Tibial artery (tissue), 4 donors: ENCODE results near the gene CHRNB2.

Experiments used
- DNase-seq, 2 donors: peaks; one replicate each; pipeline ENCODE4 v3.0.0-alpha.2; 2019
- H3K27ac ChIP-seq, 2 donors: fragments of 200-600 bp; sonication (generic) in 1 of 2; 1 replicate in 1 of 2; 2 replicates in 1 of 2; pipeline ENCODE4 v1.5.1; 2018 to 2019; ENCODE audit warnings: mild to moderate bottlenecking in 1 of 2
- H3K27me3 ChIP-seq, 2 donors: fragments of 200-600 bp; sonication (generic) in 1 of 2; one replicate each; pipeline versions ENCODE4 v1.5.1 to v1.6.0; 2016 to 2019
- H3K36me3 ChIP-seq, 3 donors: fragments of 200-600 bp; sonication (generic) in 2 of 3; one replicate each; pipeline ENCODE4 v1.5.1; 2016 to 2019; ENCODE audit warnings: mild to moderate bottlenecking in 2 of 3
- H3K4me1 ChIP-seq, 4 donors: fragments of 200-600 bp; sonication (generic) in 2 of 4; 1 replicate in 3 of 4; 2 replicates in 1 of 4; pipeline ENCODE4 v1.5.1; 2016 to 2019
- H3K4me3 ChIP-seq, 2 donors: fragments of 200-600 bp; sonication (generic) in 1 of 2; 1 replicate in 1 of 2; 2 replicates in 1 of 2; pipeline ENCODE4 v1.5.1; 2018 to 2019; ENCODE audit warnings: mild to moderate bottlenecking in 2 of 2
- H3K9me3 ChIP-seq, 3 donors: fragments of 200-600 bp; sonication (generic) in 1 of 3; one replicate each; pipeline ENCODE4 v1.5.1; 2016 to 2019
- intact Hi-C: fragments of 100-400 bp; cut with DNase I; formaldehyde crosslinking; loops from one replicate; pipeline ENCODE4 v1.15.0; 2023; ENCODE audit warnings: low total_unique reads
- TF ChIP-seq, protein P1 (sequence below), 2 experiments: fragments of 200-600 bp in 1 of 2; fragments of 450-650 bp in 1 of 2; IDR thresholded peaks; one replicate each; pipeline ENCODE4 v1.5.1; 2017 to 2019; ENCODE audit warnings: antibody characterized with exemption in 2 of 2, mild to moderate bottlenecking in 1 of 2, moderate library complexity in 1 of 2

The CHRNB2 gene

DNA sequence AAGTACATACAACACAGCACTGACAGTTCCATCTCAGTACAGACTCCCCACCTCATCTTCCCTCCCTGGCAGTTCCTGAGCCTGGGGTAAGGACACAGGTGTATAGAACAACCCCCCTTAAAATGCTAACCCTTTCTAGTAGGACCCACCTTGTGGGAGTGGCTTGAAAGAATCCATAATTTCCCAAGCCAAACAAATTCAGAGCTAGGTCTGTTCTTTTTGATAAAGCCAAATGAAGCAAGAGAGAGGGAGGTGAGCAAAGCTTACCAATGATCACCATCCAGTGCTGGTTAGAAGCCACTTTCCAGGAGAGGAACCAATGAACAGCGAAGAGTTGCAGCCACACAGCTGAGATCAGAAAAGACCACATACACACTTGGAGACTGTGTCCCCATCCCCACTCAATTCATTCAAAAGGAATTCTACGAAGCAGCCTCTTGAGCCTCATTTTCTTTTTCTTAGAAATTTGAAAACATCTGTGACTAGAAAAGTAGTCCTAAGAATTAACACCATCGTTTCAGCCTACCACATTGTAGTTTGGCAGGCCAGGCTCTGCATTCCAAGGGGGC is 18.3 kb upstream of the CHRNB2 start:
- Histone ChIP-seq H3K27ac (no peak overlapping the region), H3K27me3 (no peaks in the 10 kb centered on the region), H3K9me3 (no peaks in the 10 kb centered on the region), H3K36me3 (peaks cover 53 to 57% (median 54%) of the 10 kb centered on the region in 3 donors), H3K4me3 (no peak overlapping the region), H3K4me1 (no peaks in the 10 kb centered on the region)
- intact Hi-C loops = loop anchor here (5.0 kb wide), 1 partner anchor 67 kb away; no protein-coding TSS in a partner anchor
- DNase-seq = no peak
- TF ChIP-seq, protein P1, sequence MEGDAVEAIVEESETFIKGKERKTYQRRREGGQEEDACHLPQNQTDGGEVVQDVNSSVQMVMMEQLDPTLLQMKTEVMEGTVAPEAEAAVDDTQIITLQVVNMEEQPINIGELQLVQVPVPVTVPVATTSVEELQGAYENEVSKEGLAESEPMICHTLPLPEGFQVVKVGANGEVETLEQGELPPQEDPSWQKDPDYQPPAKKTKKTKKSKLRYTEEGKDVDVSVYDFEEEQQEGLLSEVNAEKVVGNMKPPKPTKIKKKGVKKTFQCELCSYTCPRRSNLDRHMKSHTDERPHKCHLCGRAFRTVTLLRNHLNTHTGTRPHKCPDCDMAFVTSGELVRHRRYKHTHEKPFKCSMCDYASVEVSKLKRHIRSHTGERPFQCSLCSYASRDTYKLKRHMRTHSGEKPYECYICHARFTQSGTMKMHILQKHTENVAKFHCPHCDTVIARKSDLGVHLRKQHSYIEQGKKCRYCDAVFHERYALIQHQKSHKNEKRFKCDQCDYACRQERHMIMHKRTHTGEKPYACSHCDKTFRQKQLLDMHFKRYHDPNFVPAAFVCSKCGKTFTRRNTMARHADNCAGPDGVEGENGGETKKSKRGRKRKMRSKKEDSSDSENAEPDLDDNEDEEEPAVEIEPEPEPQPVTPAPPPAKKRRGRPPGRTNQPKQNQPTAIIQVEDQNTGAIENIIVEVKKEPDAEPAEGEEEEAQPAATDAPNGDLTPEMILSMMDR (IDR thresholded peaks at IDR 0.05) = no peak

DNA sequence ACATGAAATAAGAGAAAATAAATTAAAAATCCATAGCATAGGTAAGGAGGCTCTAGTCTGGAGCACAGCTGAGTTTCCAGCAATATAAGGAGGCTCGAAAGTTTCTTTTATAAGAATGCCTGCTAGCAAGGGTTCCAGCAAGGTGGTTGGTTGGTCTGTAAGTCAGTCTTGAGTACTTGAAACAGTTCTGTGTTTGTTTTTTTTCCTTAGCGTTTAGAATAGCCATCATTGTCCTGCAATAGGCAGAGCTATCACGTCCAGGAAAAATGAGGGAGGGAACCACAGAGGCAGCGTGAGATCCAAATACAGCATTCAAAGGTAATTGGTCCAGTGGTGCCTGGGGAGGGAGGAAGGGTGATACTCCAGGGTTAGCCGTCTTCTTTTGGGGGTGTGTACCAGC is 17.5 kb upstream of the CHRNB2 start:
- Histone ChIP-seq H3K36me3 (peaks cover 61 to 65% (median 62%) of the 10 kb centered on the region in 3 donors), H3K27me3 (no peaks in the 10 kb centered on the region), H3K9me3 (no peaks in the 10 kb centered on the region), H3K4me1 (no peaks in the 10 kb centered on the region), H3K27ac (no peak overlapping the region), H3K4me3 (no peak overlapping the region)
- intact Hi-C loops = loop anchor here (10.0 kb wide), 1 partner anchor 225 kb away; the partner anchor contains the start of genes AQP10 and ATP8B2
- TF ChIP-seq, protein P1 (IDR thresholded peaks at IDR 0.05) = no peak
- no peak for DNase-seq

DNA sequence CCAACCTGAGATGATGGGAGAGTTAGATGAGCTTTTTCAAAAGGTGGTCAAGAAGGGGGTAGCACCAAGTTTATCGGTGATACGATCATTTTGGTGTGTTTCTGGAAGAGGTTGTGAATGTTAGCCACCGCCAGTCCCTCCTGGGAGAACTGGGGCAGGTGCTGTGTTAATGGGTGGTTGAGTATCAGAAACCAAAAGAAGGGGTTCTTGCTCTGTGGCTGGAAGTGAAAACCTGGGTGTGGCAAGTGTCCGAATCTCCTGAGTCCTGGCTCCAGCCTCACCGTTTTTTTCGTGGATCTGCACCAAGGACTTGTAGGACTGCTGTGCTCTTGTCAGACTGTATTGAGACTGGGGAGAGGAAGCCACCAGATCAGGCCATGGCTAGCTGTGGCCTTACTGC is 16.9 kb upstream of the CHRNB2 start:
- no peak for DNase-seq
- Histone ChIP-seq H3K27me3 (no peaks in the 10 kb centered on the region), H3K36me3 (peaks cover 67 to 71% (median 68%) of the 10 kb centered on the region in 3 donors), H3K9me3 (no peaks in the 10 kb centered on the region), H3K4me1 (peaks cover 0 to under 1% (median under 1%) of the 10 kb centered on the region in 4 donors), H3K27ac (no peak overlapping the region), H3K4me3 (no peak overlapping the region)
- intact Hi-C loops = loop anchor here (10.0 kb wide), 1 partner anchor 226 kb away; the partner anchor contains the start of genes AQP10 and ATP8B2
- TF ChIP-seq, protein P1 (IDR thresholded peaks at IDR 0.05) = no peak

DNA sequence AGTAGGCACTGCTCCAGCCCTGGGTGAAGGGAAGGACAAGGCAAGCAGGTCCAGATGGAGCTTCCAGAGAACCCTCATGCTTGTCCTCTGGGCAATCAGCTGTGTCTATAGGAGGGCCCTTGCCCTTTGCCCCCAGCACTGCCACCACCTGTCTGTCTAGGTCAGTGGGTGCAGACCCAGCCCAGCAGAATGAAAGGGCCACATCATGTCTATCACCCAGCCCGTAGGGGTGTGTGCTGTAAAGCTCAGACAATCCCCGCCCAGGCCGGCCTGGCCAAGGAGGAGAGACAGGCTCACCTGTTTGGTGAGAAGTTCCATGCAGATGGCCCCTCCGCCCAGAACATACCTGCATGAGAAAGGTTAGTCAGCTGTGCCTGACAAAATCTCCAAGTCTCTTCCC is 16.1 kb upstream of the CHRNB2 start:
- peaks cover 69 to 74% (median 71%) of the 10 kb centered on the region in 3 donors for H3K36me3 ChIP-seq
- DNase-seq = no peak
- peaks cover 0 to 9% (median 4%) of the 10 kb centered on the region in 4 donors for H3K4me1 ChIP-seq
- H3K9me3 ChIP-seq = no peaks in the 10 kb centered on the region
- H3K27me3 ChIP-seq = no peaks in the 10 kb centered on the region
- TF ChIP-seq, protein P1 (IDR thresholded peaks at IDR 0.05) = no peak
- intact Hi-C loops = loop anchor here (10.0 kb wide), 1 partner anchor 227 kb away; the partner anchor contains the start of genes AQP10 and ATP8B2
- no peak overlapping the region for H3K27ac ChIP-seq
- H3K4me3 ChIP-seq = no peak overlapping the region

DNA sequence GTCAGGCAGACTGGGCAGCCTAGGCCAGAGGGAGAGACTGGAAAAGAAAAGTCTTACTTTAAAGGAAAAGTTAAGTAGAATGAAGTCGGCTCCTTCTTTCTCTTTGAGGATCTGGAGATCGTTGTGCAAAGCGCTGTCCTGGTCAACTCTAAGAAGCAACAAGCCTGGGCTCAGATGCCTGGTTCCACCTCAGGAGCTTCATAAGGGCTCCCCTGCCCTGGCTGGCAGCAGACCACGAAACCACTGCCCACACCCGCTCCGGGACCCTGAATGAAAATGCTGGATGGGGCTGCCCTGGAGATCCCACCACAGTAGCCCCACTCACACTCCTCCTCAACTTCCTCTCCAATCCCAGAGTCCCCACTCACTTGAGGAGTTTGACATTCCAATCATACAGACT is 15.5 kb upstream of the CHRNB2 start:
- intact Hi-C loops = loop anchor here (10.0 kb wide), 1 partner anchor 227 kb away; the partner anchor contains the start of genes AQP10 and ATP8B2
- H3K4me3 ChIP-seq = no peak overlapping the region
- TF ChIP-seq, protein P1 (IDR thresholded peaks at IDR 0.05) = no peak
- DNase-seq = no peak
- no peaks in the 10 kb centered on the region for H3K27me3 ChIP-seq
- H3K9me3 ChIP-seq = no peaks in the 10 kb centered on the region
- peaks cover 0 to 15% (median 8%) of the 10 kb centered on the region in 4 donors for H3K4me1 ChIP-seq
- peaks cover 69 to 74% (median 71%) of the 10 kb centered on the region in 3 donors for H3K36me3 ChIP-seq
- H3K27ac ChIP-seq = no peak overlapping the region
